ENCODE results near the gene NLRP5.

DNA sequence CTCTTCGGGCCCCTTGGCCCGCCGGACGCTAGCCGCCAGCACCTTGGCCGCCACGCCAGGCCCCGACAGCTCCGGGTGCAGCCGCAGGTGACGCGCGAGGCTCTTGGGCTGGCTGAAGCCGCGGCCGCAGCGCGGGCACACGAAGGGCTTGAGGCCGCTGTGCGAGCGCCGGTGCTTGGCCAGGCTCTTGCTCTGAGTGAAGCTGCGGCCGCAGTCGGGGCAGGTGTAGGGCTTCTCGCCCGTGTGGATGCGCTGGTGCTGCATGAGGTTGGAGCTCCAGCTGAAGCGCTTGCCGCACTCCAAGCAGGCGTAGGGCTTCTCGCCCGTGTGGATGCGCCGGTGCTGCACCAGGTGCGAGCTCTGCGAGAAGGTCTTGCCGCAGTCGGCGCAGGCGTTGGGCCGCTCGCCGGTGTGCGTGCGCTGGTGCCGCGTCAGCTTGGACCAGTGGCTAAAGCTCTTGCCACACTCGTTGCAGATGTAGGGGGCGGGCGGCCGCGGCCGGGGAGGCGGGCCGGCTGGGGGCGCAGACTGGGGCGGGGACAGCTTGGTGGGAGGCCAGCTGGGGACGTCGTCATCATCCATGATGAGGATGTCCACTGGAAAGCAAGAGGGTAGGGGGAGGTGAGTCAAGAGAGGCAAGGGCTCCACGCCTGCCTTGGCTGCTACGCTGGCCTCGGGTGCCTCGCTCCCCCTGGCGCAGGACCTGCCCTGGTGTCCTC is 102.1 kb downstream of the NLRP5 start:
- TF ChIP-seq, protein P1, sequence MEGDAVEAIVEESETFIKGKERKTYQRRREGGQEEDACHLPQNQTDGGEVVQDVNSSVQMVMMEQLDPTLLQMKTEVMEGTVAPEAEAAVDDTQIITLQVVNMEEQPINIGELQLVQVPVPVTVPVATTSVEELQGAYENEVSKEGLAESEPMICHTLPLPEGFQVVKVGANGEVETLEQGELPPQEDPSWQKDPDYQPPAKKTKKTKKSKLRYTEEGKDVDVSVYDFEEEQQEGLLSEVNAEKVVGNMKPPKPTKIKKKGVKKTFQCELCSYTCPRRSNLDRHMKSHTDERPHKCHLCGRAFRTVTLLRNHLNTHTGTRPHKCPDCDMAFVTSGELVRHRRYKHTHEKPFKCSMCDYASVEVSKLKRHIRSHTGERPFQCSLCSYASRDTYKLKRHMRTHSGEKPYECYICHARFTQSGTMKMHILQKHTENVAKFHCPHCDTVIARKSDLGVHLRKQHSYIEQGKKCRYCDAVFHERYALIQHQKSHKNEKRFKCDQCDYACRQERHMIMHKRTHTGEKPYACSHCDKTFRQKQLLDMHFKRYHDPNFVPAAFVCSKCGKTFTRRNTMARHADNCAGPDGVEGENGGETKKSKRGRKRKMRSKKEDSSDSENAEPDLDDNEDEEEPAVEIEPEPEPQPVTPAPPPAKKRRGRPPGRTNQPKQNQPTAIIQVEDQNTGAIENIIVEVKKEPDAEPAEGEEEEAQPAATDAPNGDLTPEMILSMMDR (conservative IDR thresholded peaks at IDR 0.05; ENCODE audit: low read depth, low read length): no peak
- TF ChIP-seq RAD21 (IDR thresholded peaks at IDR 0.05; ENCODE audit: low read length): no peak
- no peak for TF ChIP-seq RFX5 (IDR thresholded peaks at IDR 0.05; ENCODE audit: low read depth, low read length)
- TF ChIP-seq, protein P2, sequence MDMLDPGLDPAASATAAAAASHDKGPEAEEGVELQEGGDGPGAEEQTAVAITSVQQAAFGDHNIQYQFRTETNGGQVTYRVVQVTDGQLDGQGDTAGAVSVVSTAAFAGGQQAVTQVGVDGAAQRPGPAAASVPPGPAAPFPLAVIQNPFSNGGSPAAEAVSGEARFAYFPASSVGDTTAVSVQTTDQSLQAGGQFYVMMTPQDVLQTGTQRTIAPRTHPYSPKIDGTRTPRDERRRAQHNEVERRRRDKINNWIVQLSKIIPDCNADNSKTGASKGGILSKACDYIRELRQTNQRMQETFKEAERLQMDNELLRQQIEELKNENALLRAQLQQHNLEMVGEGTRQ (IDR thresholded peaks at IDR 0.05; ENCODE audit: low read depth, low read length): no peak
